HL-60/S4 (cell line): ENCODE results near the gene HSFX1.

Source experiments
- in situ Hi-C: fragments of 300-500 bp; cut with MboI; formaldehyde crosslinking; loops from 2 replicates; pipeline ENCODE4 v1.14.3; 2022; ENCODE audit warnings: low sequenced_read_pairs

The HSFX1 gene

DNA sequence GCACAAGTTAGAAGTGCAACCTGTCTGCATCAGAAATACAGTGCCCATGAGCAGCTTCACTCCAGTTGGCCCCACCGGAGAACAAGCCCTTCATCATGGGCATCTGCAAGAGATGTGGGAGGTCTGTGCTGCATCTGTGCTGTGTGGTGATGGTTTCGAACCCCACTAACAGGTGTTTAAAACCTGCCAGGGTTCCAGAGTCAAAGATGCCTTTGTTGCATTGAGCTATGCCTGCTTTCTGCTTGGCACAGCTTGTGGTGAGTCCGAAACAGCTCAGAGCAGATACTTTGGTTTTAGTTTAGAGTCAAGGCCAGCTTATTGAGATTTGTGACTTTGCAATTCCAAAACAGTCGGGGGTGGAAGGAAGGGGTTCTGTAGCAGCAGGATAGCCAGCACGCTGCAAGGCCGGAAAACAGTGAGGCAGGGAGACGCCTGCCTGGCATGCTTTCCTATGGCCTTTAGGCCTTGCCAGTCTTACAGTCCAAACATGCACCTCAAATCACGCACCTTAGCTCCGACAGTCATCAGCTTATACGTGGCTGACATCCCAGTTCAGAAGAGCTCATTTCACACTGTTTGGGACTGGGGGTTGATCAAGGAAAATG, 29.7 kb downstream of the HSFX1 start:
- in situ Hi-C loops, result no loop called here

DNA sequence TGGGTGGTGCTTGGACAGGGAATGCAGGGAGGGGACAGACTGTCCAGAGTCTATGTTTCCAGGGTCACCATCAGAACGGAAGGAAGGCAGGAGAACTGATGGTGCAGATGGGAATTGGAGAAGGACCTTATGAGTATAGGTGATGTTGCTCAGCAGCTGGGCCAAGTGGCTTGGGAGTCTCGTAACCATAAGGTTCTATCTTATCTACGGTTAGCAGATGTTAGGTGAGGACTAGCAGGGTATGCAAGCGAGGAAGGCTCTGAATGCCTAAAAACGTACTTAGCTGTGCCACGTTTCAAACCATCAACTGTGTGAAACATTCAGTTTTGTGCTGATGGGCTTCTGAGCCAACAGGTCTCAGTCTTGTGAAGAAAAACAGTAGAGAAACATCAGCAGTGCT, 30.2 kb downstream of the HSFX1 start:
- in situ Hi-C loops, result no loop called here

DNA sequence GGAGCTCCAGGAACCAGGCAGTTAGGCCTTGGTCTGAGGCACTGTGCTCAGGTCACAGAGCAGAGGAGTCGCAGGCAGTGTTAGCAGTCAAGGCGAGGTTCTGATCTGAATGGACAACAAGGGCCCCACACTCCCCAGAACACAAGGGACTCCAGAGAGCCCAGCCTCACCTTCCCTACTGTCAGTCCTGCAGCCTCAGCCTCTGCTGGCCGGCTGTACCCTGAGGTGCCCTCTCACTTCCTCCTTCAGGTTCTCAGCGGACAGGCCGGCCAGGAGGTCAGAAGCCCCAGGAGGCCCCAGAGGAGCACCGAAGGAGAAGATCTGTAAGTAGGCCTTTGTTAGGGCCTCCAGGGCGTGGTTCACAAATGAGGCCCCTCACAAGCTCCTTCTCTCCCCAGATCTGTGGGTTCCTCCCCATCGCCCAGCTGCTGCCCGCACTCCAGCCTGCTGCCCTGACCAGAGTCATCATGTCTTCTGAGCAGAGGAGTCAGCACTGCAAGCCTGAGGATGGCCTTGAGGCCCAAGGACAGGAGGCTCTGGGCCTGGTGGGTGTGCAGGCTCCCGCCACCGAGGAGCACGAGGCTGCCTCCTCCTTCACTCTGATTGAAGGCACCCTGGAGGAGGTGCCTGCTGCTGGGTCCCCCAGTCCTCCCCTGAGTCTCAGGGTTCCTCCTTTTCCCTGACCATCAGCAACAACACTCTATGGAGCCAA, 34.0 kb downstream of the HSFX1 start:
- in situ Hi-C loops, result no loop called here

DNA sequence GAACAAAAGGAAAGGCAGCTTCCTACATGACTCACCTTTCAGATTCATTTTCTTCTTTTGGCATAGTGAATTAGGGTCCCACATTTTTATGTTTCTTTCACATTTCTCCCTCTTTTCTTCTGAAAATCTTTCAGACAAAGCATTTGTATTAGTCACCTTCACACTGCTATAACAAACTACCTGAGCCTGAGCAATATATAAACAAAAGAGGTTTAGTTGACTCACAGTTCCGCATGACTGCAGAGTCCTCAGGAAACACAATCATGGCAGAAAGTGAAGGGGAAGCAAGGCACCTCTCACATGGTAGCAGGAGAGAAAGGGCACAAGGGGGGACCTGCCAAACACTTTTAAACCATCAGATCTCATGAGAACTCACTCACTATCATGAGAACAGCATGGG, 44.8 kb downstream of the HSFX1 start:
- in situ Hi-C loops, result no loop called here

DNA sequence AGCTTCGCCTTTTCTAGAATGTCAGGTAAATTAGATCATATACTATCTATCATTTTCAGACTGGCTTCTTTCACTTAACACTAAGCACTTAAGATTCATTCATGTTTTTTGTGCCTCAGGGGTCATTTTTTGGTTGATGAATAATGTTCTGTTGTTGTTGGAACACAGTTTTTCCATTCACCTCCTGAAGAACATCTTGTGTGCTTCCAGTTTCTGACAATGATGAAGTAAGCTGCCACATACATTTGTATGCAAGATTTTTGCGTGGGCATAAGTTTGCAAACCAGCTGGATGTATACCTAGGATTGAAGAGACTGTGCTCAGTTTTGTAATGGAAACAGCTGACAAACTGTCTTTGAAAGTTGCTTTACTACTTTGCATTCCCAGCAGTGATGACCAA, 45.5 kb downstream of the HSFX1 start:
- in situ Hi-C loops, result no loop called here

DNA sequence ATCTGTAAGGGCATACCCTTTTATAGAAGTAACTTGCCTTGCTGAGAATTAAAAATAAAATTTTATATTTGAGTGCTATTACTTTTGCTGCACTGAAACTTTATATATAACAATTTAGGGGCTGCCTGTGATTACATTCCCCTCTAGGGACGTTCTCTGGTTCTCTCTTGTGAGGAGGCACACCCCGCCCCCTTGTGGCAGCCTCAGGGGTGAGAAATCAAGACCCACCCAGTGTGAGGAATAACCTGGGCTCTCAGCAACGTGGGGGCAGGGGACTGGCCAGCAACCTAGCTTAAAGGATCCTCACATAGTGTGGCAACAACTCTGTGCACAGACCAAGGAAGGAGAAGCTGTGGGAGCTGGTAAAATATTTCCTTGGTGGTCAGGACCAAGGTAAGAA, 51.6 kb downstream of the HSFX1 start:
- in situ Hi-C loops, result no loop called here
